ENCODE results near the gene CCDC183.
"Not testable (repeated sequence)": the region's sequence is repeated elsewhere in the genome, so short reads cannot be mapped to it uniquely, and the experiment has no call there.

- TF ChIP-seq EZH2 (IDR thresholded peaks at IDR 0.05; ENCODE audit: low read length); CTCF (optimal IDR thresholded peaks at IDR 0.05 in 1 of 3, IDR thresholded peaks at IDR 0.05 in 1 of 3, conservative IDR thresholded peaks at IDR 0.05 in 1 of 3; ENCODE audit: extremely low read depth in 1 of 3, insufficient read depth in 2 of 3, low read length in 3 of 3): not testable (repeated sequence)
Measured at GRCh38 chr9:136833381-136834048, 37.4 kb downstream of the CCDC183 start.
